ENCODE data around the gene CCDC144A.

DNA sequence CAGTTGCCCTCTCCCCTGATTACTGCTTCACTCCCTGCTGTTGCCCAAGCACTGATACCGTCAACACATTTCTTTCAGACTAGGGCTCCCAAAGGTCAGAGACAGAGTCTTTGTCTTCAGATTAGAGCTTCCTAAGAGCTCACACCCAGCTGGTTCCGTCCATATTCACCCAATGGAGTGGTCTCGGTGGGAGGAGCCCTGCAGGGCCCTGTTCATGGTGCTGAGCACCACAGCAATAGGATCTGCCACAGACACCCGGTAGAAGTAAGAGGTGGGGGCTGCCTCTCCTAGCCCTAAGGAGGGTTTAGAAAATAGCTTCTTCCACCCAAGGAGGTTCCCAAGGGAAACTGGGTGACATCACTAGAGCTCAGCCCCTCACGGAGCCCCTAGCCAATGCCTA is 128.3 kb downstream of the CCDC144A start:
- TF ChIP-seq CTCF (conservative IDR thresholded peaks at IDR 0.05; ENCODE audit: low read length) (no peak), EZH2phosphoT487 (IDR thresholded peaks at IDR 0.05; ENCODE audit: borderline replicate concordance, low read depth, low read length) (no peak)

Data from OCI-LY7 (cell line).